ENCODE measurements around the gene JAK1.
A peak's percentile ranks its signal among the peaks of the same experiment; 100 is the strongest.
"Not testable (repeated sequence)": the region's sequence is repeated elsewhere in the genome, so short reads cannot be mapped to it uniquely, and the experiment has no call there.

JAK1 gene

GRCh38 chr1:64966158-64966971 lies at the start of gene JAK1:
Gene JAK1 (minus strand): TSS chr1:64966549. CDS start chr1:64886264, 80,285 bp downstream.
- DNase-seq: peak; percentile 66 to 78

- DNase-seq: no peak
These were observed 48.0 kb upstream of the JAK1 start for GRCh38 chr1:65014321-65014720.

GRCh38 chr1:65011983-65012382 lies 45.6 kb upstream of the JAK1 start:
- no peak for DNase-seq

GRCh38 chr1:65009724-65010420 lies 43.5 kb upstream of the JAK1 start:
- peak in 1 of 2 experiments; percentile 16 for DNase-seq

GRCh38 chr1:65009176-65009575 lies 42.8 kb upstream of the JAK1 start:
- DNase-seq: no peak

- DNase-seq: no peak
These were observed 40.5 kb upstream of the JAK1 start for GRCh38 chr1:65006806-65007205.

- no peak for DNase-seq
These were observed 36.9 kb upstream of the JAK1 start for GRCh38 chr1:65003316-65003664.

- DNase-seq: peak; percentile 33 to 36
These were observed 36.4 kb upstream of the JAK1 start for GRCh38 chr1:65002508-65003315.

GRCh38 chr1:65002156-65002507 lies 35.8 kb upstream of the JAK1 start:
- DNase-seq: peak in 1 of 2 experiments; percentile 36

GRCh38 chr1:65001231-65001792 lies 35.0 kb upstream of the JAK1 start:
- DNase-seq: peak; percentile 32 to 41

GRCh38 chr1:64998425-64998948 lies 32.1 kb upstream of the JAK1 start:
- DNase-seq: not testable (repeated sequence)

- DNase-seq: no peak
These were observed 30.4 kb upstream of the JAK1 start for GRCh38 chr1:64996541-64997257.

- no peak for DNase-seq
These were observed 29.0 kb upstream of the JAK1 start for GRCh38 chr1:64995316-64995715.

GRCh38 chr1:64986903-64987871 lies 20.8 kb upstream of the JAK1 start:
- DNase-seq: no peak

GRCh38 chr1:64984737-64985136 lies 18.4 kb upstream of the JAK1 start:
- DNase-seq: no peak

GRCh38 chr1:64984106-64984505 lies 17.8 kb upstream of the JAK1 start:
- peak; percentile 30 to 36 for DNase-seq

- no peak for DNase-seq
These were observed 16.8 kb upstream of the JAK1 start for GRCh38 chr1:64983110-64983509.

- no peak for DNase-seq
These were observed 15.5 kb upstream of the JAK1 start for GRCh38 chr1:64981601-64982533.

- no peak for DNase-seq
These were observed 14.6 kb upstream of the JAK1 start for GRCh38 chr1:64980745-64981600.

All from Kasumi-1 (cell line).